Smooth muscle cell (in vitro differentiated cells): ENCODE results near the gene C9orf57. TPM values are rescaled to one million over a fixed set of nuclear protein-coding genes. Genes with fewer than 3 reads are reported as not detected.

ENCODE experiments used
- DNase-seq: peaks from one replicate; lab custom pipeline; 2025; ENCODE audit not compliant: unreplicated experiment; lab: John Stamatoyannopoulos, UW
- H2AFZ ChIP-seq: fragments of 200-600 bp; sonication (generic); 2 replicates; pipeline ENCODE4 v1.6.0; 2016; ENCODE audit warnings: antibody characterized with exemption, low read depth, mild to moderate bottlenecking
- H3F3A ChIP-seq: fragments of 200-600 bp; sonication (generic); 2 replicates; pipeline ENCODE4 v1.6.0; 2017; ENCODE audit warnings: antibody characterized with exemption, low read depth
- H3K27ac ChIP-seq: fragments of 200-600 bp; sonication (generic); 2 replicates; pipeline ENCODE4 v1.5.1; 2016; ENCODE audit warnings: low read depth, mild to moderate bottlenecking
- H3K27me3 ChIP-seq: fragments of 200-600 bp; sonication (generic); 2 replicates; pipeline ENCODE4 v1.6.1; 2016; ENCODE audit warnings: low read depth, mild to moderate bottlenecking
- H3K36me3 ChIP-seq: fragments of 200-600 bp; sonication (generic); 2 replicates; pipeline ENCODE4 v1.5.1; 2016; ENCODE audit warnings: low read depth
- H3K4me1 ChIP-seq: fragments of 200-600 bp; sonication (generic); 2 replicates; pipeline ENCODE4 v1.5.1; 2016; ENCODE audit warnings: low read depth
- H3K4me2 ChIP-seq: fragments of 200-600 bp; sonication (generic); 2 replicates; pipeline ENCODE4 v1.6.0; 2016; ENCODE audit warnings: mild to moderate bottlenecking
- H3K4me3 ChIP-seq: fragments of 200-600 bp; sonication (generic); 2 replicates; pipeline ENCODE4 v1.5.1; 2016; ENCODE audit warnings: mild to moderate bottlenecking
- H3K79me2 ChIP-seq: fragments of 200-600 bp; sonication (generic); 2 replicates; pipeline ENCODE4 v1.6.0; 2016; ENCODE audit warnings: low read depth, mild to moderate bottlenecking
- H3K9ac ChIP-seq: fragments of 200-600 bp; sonication (generic); 2 replicates; pipeline ENCODE4 v1.6.0; 2016; ENCODE audit warnings: low read depth
- H3K9me3 ChIP-seq: fragments of 200-600 bp; sonication (generic); replicated peaks from 2 replicates; pipeline ENCODE4 v1.5.1; 2016; ENCODE audit warnings: low read depth
- H4K20me1 ChIP-seq: fragments of 200-600 bp; sonication (generic); 2 replicates; pipeline ENCODE4 v1.6.0; 2016; ENCODE audit warnings: low read depth
- CTCF ChIP-seq: fragments of 200-600 bp; sonication (generic); IDR thresholded peaks from 2 replicates; pipeline ENCODE4 v1.5.1; 2017; ENCODE audit warnings: borderline replicate concordance, mild to moderate bottlenecking, antibody characterized with exemption; ENCODE audit not compliant: insufficient read depth, poor library complexity, severe bottlenecking
- WGBS: methylation state at CpG from one replicate; pipeline ENCODE4 v1.1.7; 2016; ENCODE audit warnings: low lambda C conversion rate; 5-methylcytosine and 5-hydroxymethylcytosine counted together
- polyA plus RNA-seq: library from polyadenylated mRNA; unstranded; fragments of >200 nt; fragmentation: Nextera tagmentation; extraction: Ambion mirVana; gene quantifications from 2 replicates; pipeline ENCODE4 v1.2.1, GENCODE V29; 2016
- total RNA-seq: library from RNA; depleted of rRNA; stranded (reverse); fragments of >200 nt; gene quantifications from 2 replicates; pipeline ENCODE4 v1.2.3, GENCODE V29; 2014

Gene C9orf57
- total and polyA plus RNA-seq, 2 experiments from 2014 or later, result not detected

GRCh38 chr9:72052122-72052521, 8.3 kb downstream of the C9orf57 start:
- no peak overlapping the region for H3K4me2 ChIP-seq
- H3K9me3 ChIP-seq, result no peaks in the 10 kb centered on the region
- no peak for DNase-seq
- no peak overlapping the region for H2AFZ ChIP-seq
- H3K36me3 ChIP-seq, result no peaks in the 10 kb centered on the region
- no peak overlapping the region for H3K4me3 ChIP-seq
- H3K27me3 ChIP-seq, result peaks cover 3% of the 10 kb centered on the region
- no peak for TF ChIP-seq CTCF
- no peaks in the 10 kb centered on the region for H3K79me2 ChIP-seq
- H3K27ac ChIP-seq, result no peak overlapping the region
- H3K9ac ChIP-seq, result no peak overlapping the region
- H3F3A ChIP-seq, result no peaks in the 10 kb centered on the region
- no peaks in the 10 kb centered on the region for H4K20me1 ChIP-seq
- 84% methylated on average over 3 of the region's 3 CpGs for WGBS
- H3K4me1 ChIP-seq, result no peaks in the 10 kb centered on the region

GRCh38 chr9:72048850-72049249, 11.6 kb downstream of the C9orf57 start:
- Histone ChIP-seq H3F3A (no peaks in the 10 kb centered on the region), H3K4me1 (no peaks in the 10 kb centered on the region), H4K20me1 (no peaks in the 10 kb centered on the region), H3K4me2 (no peak overlapping the region), H3K27me3 (peaks cover 3% of the 10 kb centered on the region), H3K27ac (no peak overlapping the region), H2AFZ (no peak overlapping the region), H3K4me3 (no peak overlapping the region), H3K9me3 (no peaks in the 10 kb centered on the region), H3K36me3 (no peaks in the 10 kb centered on the region), H3K9ac (no peak overlapping the region), H3K79me2 (no peaks in the 10 kb centered on the region)
- no peak for TF ChIP-seq CTCF
- 77% methylated on average over 10 of the region's 10 CpGs for WGBS
- no peak for DNase-seq

- WGBS, result 88% methylated on average over 8 of the region's 8 CpGs
- no peak overlapping the region for H3K9ac ChIP-seq
- H4K20me1 ChIP-seq, result no peaks in the 10 kb centered on the region
- no peaks in the 10 kb centered on the region for H3K4me1 ChIP-seq
- no peak overlapping the region for H3K4me3 ChIP-seq
- DNase-seq, result no peak
- H3K4me2 ChIP-seq, result no peak overlapping the region
- H2AFZ ChIP-seq, result no peak overlapping the region
- H3K27me3 ChIP-seq, result no peaks in the 10 kb centered on the region
- no peak for TF ChIP-seq CTCF
- no peaks in the 10 kb centered on the region for H3F3A ChIP-seq
- H3K27ac ChIP-seq, result no peak overlapping the region
- H3K79me2 ChIP-seq, result no peaks in the 10 kb centered on the region
- no peaks in the 10 kb centered on the region for H3K36me3 ChIP-seq
- H3K9me3 ChIP-seq, result no peaks in the 10 kb centered on the region
Observed at GRCh38 chr9:72046630-72047456, 13.6 kb downstream of the C9orf57 start.

GRCh38 chr9:72044095-72044494, 16.3 kb downstream of the C9orf57 start:
- WGBS, result 91% methylated on average over 4 of the region's 4 CpGs
- H3K4me3 ChIP-seq, result no peak overlapping the region
- no peak overlapping the region for H3K4me2 ChIP-seq
- H2AFZ ChIP-seq, result no peak overlapping the region
- no peak for TF ChIP-seq CTCF
- H3K79me2 ChIP-seq, result no peaks in the 10 kb centered on the region
- no peaks in the 10 kb centered on the region for H3K4me1 ChIP-seq
- no peaks in the 10 kb centered on the region for H3K36me3 ChIP-seq
- H4K20me1 ChIP-seq, result no peaks in the 10 kb centered on the region
- H3K9me3 ChIP-seq, result no peaks in the 10 kb centered on the region
- H3F3A ChIP-seq, result no peaks in the 10 kb centered on the region
- DNase-seq, result no peak
- no peaks in the 10 kb centered on the region for H3K27me3 ChIP-seq
- no peak overlapping the region for H3K27ac ChIP-seq
- H3K9ac ChIP-seq, result no peak overlapping the region
